Esophagus squamous epithelium (tissue), 5 donors: ENCODE measurements around the gene NCKAP5. TPM values are rescaled to one million over a fixed set of nuclear protein-coding genes. Genes with fewer than 3 reads are reported as not detected.

Source experiments
- DNase-seq: peaks from one replicate; lab custom pipeline; 2025; lab: John Stamatoyannopoulos, UW
- H3K27ac ChIP-seq, 4 donors: fragments of 200-600 bp; sonication (generic); one replicate each; pipeline ENCODE4 v1.5.1; 2016 to 2019; ENCODE audit warnings: mild to moderate bottlenecking in 1 of 4
- H3K27me3 ChIP-seq, 4 donors: fragments of 200-600 bp; sonication (generic); 1 replicate in 3 of 4; 2 replicates in 1 of 4; pipeline versions ENCODE4 v1.5.1 to v1.6.0; 2017 to 2021; ENCODE audit warnings: antibody characterized with exemption in 1 of 4
- H3K36me3 ChIP-seq, 3 donors: fragments of 200-600 bp; sonication (generic); one replicate each; pipeline ENCODE4 v1.5.1; 2016 to 2019
- H3K4me1 ChIP-seq, 3 donors: fragments of 200-600 bp; sonication (generic); one replicate each; pipeline ENCODE4 v1.5.1; 2017 to 2019
- H3K4me3 ChIP-seq, 4 donors: fragments of 200-600 bp; sonication (generic); 1 replicate in 3 of 4; 2 replicates in 1 of 4; pipeline ENCODE4 v1.5.1; 2016 to 2019; ENCODE audit warnings: mild to moderate bottlenecking in 2 of 4, moderate library complexity in 1 of 4
- H3K9me3 ChIP-seq, 3 donors: fragments of 200-600 bp; sonication (generic); one replicate each; pipeline ENCODE4 v1.5.1; 2016 to 2019
- POLR2A ChIP-seq, 4 donors: fragments of 450-650 bp; IDR thresholded peaks; one replicate each; pipeline ENCODE4 v1.6.1; 2017; ENCODE audit warnings: antibody characterized with exemption in 4 of 4, mild to moderate bottlenecking in 4 of 4, moderate library complexity in 3 of 4
- WGBS, 2 donors: methylation state at CpG; one replicate each; pipeline ENCODE4 v1.1.5; 2018; 5-methylcytosine and 5-hydroxymethylcytosine counted together
- intact Hi-C: fragments of 100-400 bp; cut with DNase I; formaldehyde crosslinking; loops from one replicate; pipeline ENCODE4 v1.15.0; 2022
- total RNA-seq, 4 donors: library from RNA; depleted of rRNA; stranded (reverse); fragments of >200 nt; gene quantifications; one replicate each; pipeline ENCODE4 v1.1.0, GENCODE V29; 2016
- TF ChIP-seq, protein P1 (sequence below), 6 experiments: fragments of 450-650 bp in 4 of 6; fragments of 200-600 bp in 2 of 6; sonication (generic) in 2 of 6; IDR thresholded peaks; one replicate each; pipeline ENCODE4 v1.5.1; 2016 to 2019; ENCODE audit warnings: antibody characterized with exemption in 6 of 6, mild to moderate bottlenecking in 4 of 6, moderate library complexity in 4 of 6
- donor health status: DM: yes; HTN: yes; CAD: no.

Gene NCKAP5
- total RNA-seq, 4 donors from 2014 or later = 4.5 to 6.9 (median 5.3) TPM

DNA sequence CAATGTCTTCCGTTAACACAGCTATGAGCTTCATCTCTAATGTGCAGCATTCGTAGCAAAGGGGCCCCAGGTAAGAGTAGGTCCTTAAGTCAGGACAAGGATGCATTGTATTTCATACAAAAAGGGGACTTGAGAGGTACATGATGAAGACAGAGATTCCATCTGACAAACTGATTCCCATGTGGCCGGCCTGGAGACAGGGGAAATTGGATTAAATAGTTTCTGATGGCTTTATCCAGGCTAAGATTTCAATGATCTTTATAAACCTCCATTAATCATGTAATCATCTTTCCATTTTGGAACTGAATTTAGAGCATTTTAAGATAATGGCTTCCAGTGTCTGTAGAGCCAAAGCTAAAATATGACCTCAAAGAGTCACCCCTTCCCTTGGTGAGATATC lies 111.3 kb downstream of the NCKAP5 start:
- 90 to 95% methylated on average over 3 of the region's 3 CpGs for WGBS, 2 donors
- H3K9me3 ChIP-seq = no peaks in the 10 kb centered on the region
- no peaks in the 10 kb centered on the region for H3K36me3 ChIP-seq
- DNase-seq = no peak
- intact Hi-C loops = no loop called here
- no peak for TF ChIP-seq POLR2A (IDR thresholded peaks at IDR 0.05)
- TF ChIP-seq, protein P1, sequence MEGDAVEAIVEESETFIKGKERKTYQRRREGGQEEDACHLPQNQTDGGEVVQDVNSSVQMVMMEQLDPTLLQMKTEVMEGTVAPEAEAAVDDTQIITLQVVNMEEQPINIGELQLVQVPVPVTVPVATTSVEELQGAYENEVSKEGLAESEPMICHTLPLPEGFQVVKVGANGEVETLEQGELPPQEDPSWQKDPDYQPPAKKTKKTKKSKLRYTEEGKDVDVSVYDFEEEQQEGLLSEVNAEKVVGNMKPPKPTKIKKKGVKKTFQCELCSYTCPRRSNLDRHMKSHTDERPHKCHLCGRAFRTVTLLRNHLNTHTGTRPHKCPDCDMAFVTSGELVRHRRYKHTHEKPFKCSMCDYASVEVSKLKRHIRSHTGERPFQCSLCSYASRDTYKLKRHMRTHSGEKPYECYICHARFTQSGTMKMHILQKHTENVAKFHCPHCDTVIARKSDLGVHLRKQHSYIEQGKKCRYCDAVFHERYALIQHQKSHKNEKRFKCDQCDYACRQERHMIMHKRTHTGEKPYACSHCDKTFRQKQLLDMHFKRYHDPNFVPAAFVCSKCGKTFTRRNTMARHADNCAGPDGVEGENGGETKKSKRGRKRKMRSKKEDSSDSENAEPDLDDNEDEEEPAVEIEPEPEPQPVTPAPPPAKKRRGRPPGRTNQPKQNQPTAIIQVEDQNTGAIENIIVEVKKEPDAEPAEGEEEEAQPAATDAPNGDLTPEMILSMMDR (IDR thresholded peaks at IDR 0.05) = no peak
- H3K27me3 ChIP-seq = no peaks in the 10 kb centered on the region
- no peak overlapping the region for H3K27ac ChIP-seq
- peaks cover 4 to 30% (median 7%) of the 10 kb centered on the region in 3 donors for H3K4me1 ChIP-seq
- H3K4me3 ChIP-seq = no peak overlapping the region

DNA sequence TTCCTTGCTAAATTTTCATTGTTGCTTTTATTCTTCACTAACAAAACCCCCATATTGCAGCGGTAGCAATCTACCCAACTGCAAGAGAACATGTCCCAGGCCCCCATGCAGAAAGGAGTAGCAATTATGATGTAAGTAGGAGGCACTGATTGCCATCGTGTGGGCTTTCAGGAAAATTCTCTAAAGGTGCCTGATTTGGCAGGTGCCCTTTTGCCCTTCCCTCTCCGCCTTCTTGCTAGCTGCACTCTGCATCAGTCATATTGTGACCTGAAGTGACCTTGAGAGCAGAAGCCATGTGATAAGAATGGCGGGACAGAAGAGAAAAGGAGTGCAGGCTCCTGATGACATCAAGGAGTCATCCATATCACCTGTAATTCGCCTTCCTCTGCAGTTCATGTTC lies 112.1 kb downstream of the NCKAP5 start:
- WGBS, 2 donors = 78 to 87% methylated on average over 5 of the region's 5 CpGs
- TF ChIP-seq, protein P1 (IDR thresholded peaks at IDR 0.05) = no peak
- no peak for TF ChIP-seq POLR2A (IDR thresholded peaks at IDR 0.05)
- no peak overlapping the region for H3K27ac ChIP-seq

DNA sequence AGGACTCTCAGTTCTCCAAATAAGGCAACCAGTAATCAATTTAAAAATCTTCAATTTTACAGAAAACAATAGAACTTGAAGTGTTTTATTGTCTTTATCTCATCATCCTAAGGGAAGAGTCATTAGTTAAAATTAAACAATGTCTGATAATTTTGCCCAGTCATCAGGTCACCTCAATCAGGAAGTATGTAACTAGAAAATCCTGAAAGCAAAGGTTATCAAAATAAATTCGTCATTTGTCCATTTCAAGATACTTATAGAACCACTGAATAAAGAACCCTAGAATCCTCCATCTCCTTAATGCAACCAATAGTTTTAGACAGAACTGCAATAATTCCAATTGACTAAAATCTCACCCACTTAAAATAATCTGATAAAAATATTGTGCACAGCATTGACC lies 115.2 kb downstream of the NCKAP5 start:
- Histone ChIP-seq H3K4me3 (no peak overlapping the region), H3K9me3 (no peaks in the 10 kb centered on the region), H3K27ac (peak overlapping the region in 3 of 4 donors; percentile 16 to 59 (median 49)), H3K27me3 (no peaks in the 10 kb centered on the region), H3K36me3 (no peaks in the 10 kb centered on the region), H3K4me1 (peaks cover 6 to 47% (median 7%) of the 10 kb centered on the region in 3 donors)
- intact Hi-C loops = no loop called here
- 48 to 50% methylated on average over 1 of the region's 1 CpG for WGBS, 2 donors
- no peak for TF ChIP-seq POLR2A (IDR thresholded peaks at IDR 0.05)
- TF ChIP-seq, protein P1 (IDR thresholded peaks at IDR 0.05) = no peak
- no peak for DNase-seq

More for the DNA sequence above, 112.1 kb downstream of the NCKAP5 start:
- peaks cover 6 to 38% (median 7%) of the 10 kb centered on the region in 3 donors for H3K4me1 ChIP-seq
- intact Hi-C loops = no loop called here
- H3K4me3 ChIP-seq = no peak overlapping the region
- H3K9me3 ChIP-seq = no peaks in the 10 kb centered on the region
- H3K36me3 ChIP-seq = no peaks in the 10 kb centered on the region
- DNase-seq = no peak
- H3K27me3 ChIP-seq = no peaks in the 10 kb centered on the region

DNA sequence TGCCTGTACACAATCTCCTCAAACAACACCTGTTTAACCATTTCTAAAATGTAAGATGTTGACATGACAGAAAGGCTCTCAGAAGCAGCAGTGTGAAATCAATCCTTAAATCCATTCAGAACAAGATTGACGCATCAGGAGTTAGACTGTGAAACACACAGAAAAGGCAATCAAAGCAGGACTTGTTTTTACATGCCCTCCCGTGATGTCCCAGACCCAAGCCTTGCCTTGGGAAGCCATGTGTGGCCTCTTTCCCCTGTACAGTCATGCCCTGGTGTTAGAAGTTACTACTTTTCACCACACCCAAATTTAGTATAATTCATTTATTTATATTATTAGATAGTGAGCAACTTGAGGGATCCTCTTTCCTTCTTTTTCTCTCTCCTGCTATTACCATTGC lies 115.7 kb downstream of the NCKAP5 start:
- TF ChIP-seq POLR2A (IDR thresholded peaks at IDR 0.05) = no peak
- TF ChIP-seq, protein P1 (IDR thresholded peaks at IDR 0.05) = no peak
- Histone ChIP-seq H3K27me3 (no peaks in the 10 kb centered on the region), H3K4me3 (no peak overlapping the region), H3K4me1 (peaks cover 6 to 49% (median 7%) of the 10 kb centered on the region in 3 donors), H3K36me3 (no peaks in the 10 kb centered on the region), H3K9me3 (no peaks in the 10 kb centered on the region), H3K27ac (peak overlapping the region in 3 of 4 donors; percentile 16 to 59 (median 49))
- no peak for DNase-seq
- WGBS, 2 donors = 44 to 51% methylated on average over 2 of the region's 2 CpGs
- intact Hi-C loops = no loop called here

DNA sequence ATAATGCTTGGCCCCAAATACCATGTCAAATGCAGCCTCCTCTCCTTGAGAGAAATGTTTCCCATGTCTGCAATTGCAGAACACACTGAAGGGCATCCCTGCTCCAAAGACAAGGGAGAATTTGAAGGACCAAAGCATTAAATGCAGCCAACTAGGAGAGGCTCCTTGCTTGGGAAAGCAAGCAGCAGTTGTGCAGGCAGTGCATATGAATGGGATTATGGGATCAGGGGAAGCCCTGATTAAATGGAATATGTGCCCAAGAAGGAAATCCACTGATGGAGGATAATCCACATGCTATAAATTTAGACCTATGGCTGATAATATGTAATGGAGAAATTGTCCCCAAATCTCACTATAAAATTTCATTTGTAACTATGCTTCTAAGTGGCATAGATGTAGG lies 116.1 kb downstream of the NCKAP5 start:
- H3K27ac ChIP-seq = peak overlapping the region in 2 of 4 donors; percentile 24 to 59
- no peak for DNase-seq
- H3K9me3 ChIP-seq = no peaks in the 10 kb centered on the region
- TF ChIP-seq, protein P1 (IDR thresholded peaks at IDR 0.05) = no peak
- no peak for TF ChIP-seq POLR2A (IDR thresholded peaks at IDR 0.05)
- intact Hi-C loops = no loop called here
- no peaks in the 10 kb centered on the region for H3K27me3 ChIP-seq
- H3K4me3 ChIP-seq = no peak overlapping the region
- no peaks in the 10 kb centered on the region for H3K36me3 ChIP-seq
- peaks cover 6 to 50% (median 7%) of the 10 kb centered on the region in 3 donors for H3K4me1 ChIP-seq
